WTC11 (cell line): ENCODE results near the gene THSD7B. TPM values are rescaled to one million over a fixed set of nuclear protein-coding genes. Genes with fewer than 3 reads are reported as not detected.

ENCODE experiments used
- ATAC-seq: fragments of 200-7000 bp; cut with Tn5 transposase; 2 replicates; pipeline ENCODE4 v1.10.0; 2021; ENCODE audit warnings: mild to moderate bottlenecking, moderate library complexity
- CTCF ChIA-PET: fragments of 300-600 bp; sonication (Branson Sonifier 250); formaldehyde crosslinking; loops from one replicate; lab custom pipeline; 2021; ENCODE audit warnings: antibody characterized with exemption; lab: Charles Lee
- POLR2A ChIA-PET: fragments of 350-600 bp; sonication (Branson Sonifier 250); formaldehyde crosslinking; loops from one replicate; lab custom pipeline; 2021; ENCODE audit warnings: antibody characterized with exemption; lab: Charles Lee
- DNase-seq: peaks from one replicate; pipeline ENCODE4 v3.0.0; 2021; ENCODE audit warnings: low spot score
- H3K27ac Mint-ChIP-seq: 2 replicates; pipeline ENCODE4 v1.8.0; 2021; ENCODE audit warnings: mixed read lengths
- H3K27me3 Mint-ChIP-seq: 2 replicates; pipeline ENCODE4 v1.8.0; 2021; ENCODE audit warnings: low read depth, mild to moderate bottlenecking, moderate library complexity, mixed read lengths
- H3K36me3 Mint-ChIP-seq: 2 replicates; pipeline ENCODE4 v1.8.0; 2021; ENCODE audit warnings: mixed read lengths
- H3K4me1 Mint-ChIP-seq: 2 replicates; pipeline ENCODE4 v1.8.0; 2022; ENCODE audit warnings: mixed read lengths
- H3K4me3 Mint-ChIP-seq: 2 replicates; pipeline ENCODE4 v1.8.0; 2021; ENCODE audit warnings: mild to moderate bottlenecking, moderate library complexity, mixed read lengths
- H3K9me3 Mint-ChIP-seq: 2 replicates; pipeline ENCODE4 v1.8.0; 2021; ENCODE audit warnings: mixed read lengths
- AFF4 ChIP-seq: sonication (generic); formaldehyde crosslinking; IDR thresholded peaks from 2 replicates; pipeline ENCODE4 v1.8.1; 2023; ENCODE audit warnings: mild to moderate bottlenecking, missing genetic modification reagents, borderline replicate concordance
- ATF3 ChIP-seq: sonication (generic); formaldehyde crosslinking; conservative IDR thresholded peaks from 2 replicates; pipeline ENCODE4 v1.8.1; 2022; ENCODE audit warnings: mild to moderate bottlenecking, missing genetic modification reagents
- E2F1 ChIP-seq: sonication (generic); formaldehyde crosslinking; IDR thresholded peaks from 2 replicates; pipeline ENCODE4 v1.8.0; 2022; ENCODE audit warnings: mild to moderate bottlenecking, missing genetic modification reagents
- ELF4 ChIP-seq: sonication (generic); formaldehyde crosslinking; IDR thresholded peaks from 2 replicates; pipeline ENCODE4 v1.8.1; 2022; ENCODE audit warnings: low read depth, mild to moderate bottlenecking, moderate library complexity, missing genetic modification reagents
- ESRRA ChIP-seq: sonication (generic); formaldehyde crosslinking; IDR thresholded peaks from 2 replicates; pipeline ENCODE4 v1.8.1; 2022; ENCODE audit warnings: mild to moderate bottlenecking, missing genetic modification reagents, borderline replicate concordance
- OVOL2 ChIP-seq: fragments of 250-450 bp; sonication (Bioruptor Pico); IDR thresholded peaks from 2 replicates; pipeline ENCODE4 v1.9.0; 2021; ENCODE audit warnings: mild to moderate bottlenecking, borderline replicate concordance
- SMAD3 ChIP-seq: sonication (generic); formaldehyde crosslinking; IDR thresholded peaks from 2 replicates; pipeline ENCODE4 v1.8.0; 2022; ENCODE audit warnings: missing genetic modification reagents, mild to moderate bottlenecking, borderline replicate concordance
- SP1 ChIP-seq: sonication (generic); formaldehyde crosslinking; conservative IDR thresholded peaks from 2 replicates; pipeline ENCODE4 v1.8.1; 2022; ENCODE audit warnings: missing genetic modification reagents
- STAT6 ChIP-seq: sonication (generic); formaldehyde crosslinking; conservative IDR thresholded peaks from 2 replicates; pipeline ENCODE4 v1.8.1; 2023; ENCODE audit warnings: mild to moderate bottlenecking, low read depth, missing genetic modification reagents, moderate library complexity
- USF1 ChIP-seq: sonication (generic); formaldehyde crosslinking; IDR thresholded peaks from 2 replicates; pipeline ENCODE4 v1.8.0; 2022; ENCODE audit warnings: mild to moderate bottlenecking, missing genetic modification reagents
- USF2 ChIP-seq: sonication (generic); formaldehyde crosslinking; IDR thresholded peaks from 2 replicates; pipeline ENCODE4 v1.8.1; 2023; ENCODE audit warnings: mild to moderate bottlenecking, missing genetic modification reagents, moderate library complexity
- ZNF425 ChIP-seq: fragments of 250-450 bp; sonication (Bioruptor Pico); conservative IDR thresholded peaks from 2 replicates; pipeline ENCODE4 v1.9.0; 2021; ENCODE audit warnings: mild to moderate bottlenecking
- total RNA-seq: library from RNA; stranded (reverse); gene quantifications from 3 replicates; pipeline ENCODE4 v1.2.3, GENCODE V29; 2021

THSD7B gene
- total RNA-seq, 1 experiment from 2014 or later: 2.9 TPM

GRCh38 chr2:137228566-137228965, 463.2 kb downstream of the THSD7B start:
- ChIA-PET POLR2A (no interaction called here), CTCF (no interaction called here)
- H3K36me3 Mint-ChIP-seq: no peaks in the 10 kb centered on the region
- no peak overlapping the region for H3K27ac Mint-ChIP-seq
- peaks cover 6% of the 10 kb centered on the region; the same call in 1 of the 2 replicates for H3K4me1 Mint-ChIP-seq
- ATAC-seq: no peak
- no peak for DNase-seq
- no peak for TF ChIP-seq ATF3 (CRISPR knock-in tag)
- no peak for TF ChIP-seq SP1 (CRISPR knock-in tag)
- TF ChIP-seq STAT6 (CRISPR knock-in tag): no peak
- no peak for TF ChIP-seq USF2 (CRISPR knock-in tag)
- TF ChIP-seq AFF4 (CRISPR knock-in tag): no peak
- TF ChIP-seq USF1 (CRISPR knock-in tag): no peak
- H3K9me3 Mint-ChIP-seq: no peaks in the 10 kb centered on the region
- H3K27me3 Mint-ChIP-seq: no peaks in the 10 kb centered on the region
- H3K4me3 Mint-ChIP-seq: no peak overlapping the region

GRCh38 chr2:137229834-137230233, 464.5 kb downstream of the THSD7B start:
- Mint-ChIP-seq H3K4me3 (no peak overlapping the region), H3K27ac (no peak overlapping the region), H3K9me3 (no peaks in the 10 kb centered on the region), H3K36me3 (no peaks in the 10 kb centered on the region), H3K4me1 (0 out of 2 replicates have a peak, but pooled peaks cover 3% of the 10 kb centered on the region), H3K27me3 (no peaks in the 10 kb centered on the region)
- ChIA-PET POLR2A (no interaction called here), CTCF (no interaction called here)
- DNase-seq (no peak), ATAC-seq (no peak)
- no peak for TF ChIP-seq ESRRA
- no peak for TF ChIP-seq SMAD3 (CRISPR knock-in tag)
- TF ChIP-seq OVOL2 (CRISPR knock-in tag): no peak
- TF ChIP-seq E2F1 (CRISPR knock-in tag): no peak
- TF ChIP-seq ZNF425 (CRISPR knock-in tag): no peak
- TF ChIP-seq ELF4: no peak
